Epidermal melanocyte (primary cell): ENCODE data around the gene ZNF442.
"Not testable (repeated sequence)": the region's sequence is repeated elsewhere in the genome, so short reads cannot be mapped to it uniquely, and the experiment has no call there.

Experiments
- DNase-seq: peaks from one replicate; pipeline ENCODE4 v3.0.0; 2011; ENCODE audit warnings: low spot score; ENCODE audit not compliant: insufficient read length

ZNF442 gene

DNA sequence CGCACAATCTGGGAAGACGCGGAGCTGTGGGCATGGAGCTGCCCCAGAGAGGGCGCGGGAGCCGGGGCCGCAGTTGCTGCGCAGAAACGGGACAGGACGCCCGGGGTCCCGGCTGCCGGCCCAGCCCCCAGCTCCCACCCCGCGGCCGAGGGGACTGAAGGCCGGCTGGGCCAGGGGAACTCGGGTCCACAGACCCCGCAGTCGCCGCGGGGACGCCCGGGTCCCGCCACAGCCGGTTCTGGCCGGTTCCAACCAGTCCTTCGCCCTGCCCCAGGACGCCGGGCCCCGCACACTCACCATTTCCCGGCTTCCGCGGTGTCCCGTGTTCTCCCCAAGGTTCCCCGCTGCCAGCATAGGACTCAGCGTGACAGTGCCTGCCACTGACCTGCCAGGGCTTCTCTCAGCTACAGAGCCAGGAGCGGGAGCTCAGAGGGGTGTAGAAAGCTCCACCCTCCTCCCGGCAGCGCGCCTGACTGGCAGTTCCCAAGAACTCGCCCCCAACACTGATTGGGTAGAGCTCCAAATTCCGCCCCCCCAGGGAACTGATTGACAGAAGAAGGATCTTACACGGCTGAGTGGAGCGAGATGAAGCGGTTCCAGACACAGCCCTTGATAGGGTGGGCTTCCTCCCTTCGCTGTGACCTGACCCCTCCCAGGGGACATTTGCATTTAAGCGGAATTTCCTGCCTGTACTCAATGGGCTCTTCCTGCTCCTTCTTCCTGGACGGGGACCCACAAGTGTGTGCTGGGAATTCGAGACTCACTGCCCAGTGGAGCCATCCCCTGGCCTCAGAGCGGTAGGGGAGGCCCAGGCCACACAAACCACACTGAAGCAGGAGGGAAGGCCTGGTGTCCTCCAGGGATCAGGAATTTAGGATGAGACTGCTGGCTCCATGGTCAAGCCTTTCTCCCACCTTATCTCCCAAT lies at the start of gene ZNF442:
ZNF442 (minus strand) TSS at position 448 of the 927 bp plus-strand sequence. CDS start 2,052 bp downstream, outside the sequence.
- peak; percentile 99 for DNase-seq

DNA sequence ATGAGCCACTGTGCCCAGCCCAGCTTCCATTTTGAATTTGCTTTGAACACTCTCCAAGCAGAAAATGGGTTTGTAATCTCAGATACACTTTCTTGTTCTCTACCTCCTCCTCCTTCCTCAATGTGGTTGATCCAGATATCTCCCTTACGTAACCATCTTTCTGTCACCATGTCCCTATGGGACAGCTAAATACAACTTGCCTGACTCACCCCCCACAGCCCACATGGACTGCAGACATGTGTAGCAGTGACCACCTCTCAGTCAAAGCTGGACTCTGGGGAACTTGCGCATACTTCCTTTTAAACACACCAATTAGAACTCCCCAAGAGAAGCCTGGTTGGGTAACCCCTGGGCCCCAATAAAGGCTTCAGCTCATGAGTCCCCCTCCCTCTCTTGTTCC lies 46.4 kb upstream of the ZNF442 start:
- DNase-seq: no peak

GRCh38 chr19:12400633-12401502 lies 35.4 kb upstream of the ZNF442 start, which contains the start of gene ZNF799:
Gene ZNF799, minus strand, starts transcription at chr19:12401271. Its CDS starts 201 bp downstream, at chr19:12401070.
- peak; percentile 52 for DNase-seq

GRCh38 chr19:12399901-12400632 lies 34.6 kb upstream of the ZNF442 start:
- DNase-seq: not testable (repeated sequence)

DNA sequence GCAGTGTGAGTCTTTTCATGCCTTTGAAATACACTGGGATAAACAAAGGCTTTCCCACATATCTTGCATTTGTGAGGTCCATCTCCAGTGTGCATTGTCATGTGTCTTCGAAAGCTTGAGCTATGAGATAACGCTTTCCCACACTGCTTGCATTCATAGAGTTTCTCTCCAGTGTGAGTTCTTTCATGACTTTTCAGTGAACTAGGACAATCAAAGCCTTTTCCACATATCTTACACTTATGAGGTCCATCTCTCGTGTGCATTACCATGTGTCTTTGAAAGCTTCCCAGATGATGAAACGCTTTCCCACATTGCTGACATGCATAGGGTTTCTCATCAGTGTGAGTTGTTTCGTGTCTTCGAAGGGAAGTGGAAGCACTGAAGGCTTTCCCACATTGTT lies 25.7 kb upstream of the ZNF442 start:
- not testable (repeated sequence) for DNase-seq

DNA sequence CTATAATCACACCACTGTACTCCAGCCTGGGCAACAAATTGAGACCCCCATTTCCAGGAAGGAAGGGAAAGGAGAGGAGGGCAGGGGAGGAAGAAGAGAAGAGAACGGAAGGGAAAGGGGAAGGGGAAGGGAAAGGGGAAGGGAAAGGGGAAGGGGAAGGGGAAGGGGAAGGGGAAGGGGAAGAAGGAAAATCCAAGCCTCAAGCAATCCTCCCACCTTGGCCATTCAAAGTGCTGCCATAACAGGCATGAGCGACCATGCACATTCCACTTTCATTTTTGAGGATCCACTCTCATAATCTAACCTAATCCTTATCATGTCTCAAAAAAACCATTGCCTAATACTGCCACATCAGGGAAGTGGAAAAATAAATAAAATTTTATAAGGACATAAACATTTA lies 20.9 kb upstream of the ZNF442 start:
- not testable (repeated sequence) for DNase-seq

GRCh38 chr19:12380444-12380737 lies 14.9 kb upstream of the ZNF442 start:
- no peak for DNase-seq

- no peak for DNase-seq
Measured at GRCh38 chr19:12379732-12380443, 14.4 kb upstream of the ZNF442 start.

- DNase-seq: no peak
Measured at GRCh38 chr19:12374026-12374425, 8.5 kb upstream of the ZNF442 start.

- no peak for DNase-seq
Measured at GRCh38 chr19:12364391-12365235, 870 bp downstream of the ZNF442 start.

DNA sequence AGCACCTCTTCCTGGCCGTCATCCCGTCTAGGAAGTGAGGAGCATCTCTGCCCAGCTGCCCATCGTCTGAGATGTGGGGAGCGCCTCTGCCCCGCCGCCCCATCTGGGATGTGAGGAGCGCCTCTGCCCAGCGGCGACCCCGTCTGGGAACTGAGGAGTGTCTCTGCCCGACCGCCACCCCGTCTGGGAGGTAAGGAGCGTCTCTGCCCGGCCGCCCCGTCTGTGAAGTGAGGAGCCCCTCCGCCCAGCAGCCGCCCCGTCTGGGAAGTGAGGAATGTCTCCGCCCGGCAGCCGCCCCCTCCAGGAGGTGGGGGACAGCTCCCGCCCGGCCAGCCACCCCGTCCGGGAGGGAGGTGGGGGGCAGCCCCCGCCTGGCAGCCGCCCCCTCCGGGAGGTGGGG lies 3.2 kb downstream of the ZNF442 start:
- not testable (repeated sequence) for DNase-seq

GRCh38 chr19:12353375-12353774 lies 12.1 kb downstream of the ZNF442 start:
- no peak for DNase-seq

DNA sequence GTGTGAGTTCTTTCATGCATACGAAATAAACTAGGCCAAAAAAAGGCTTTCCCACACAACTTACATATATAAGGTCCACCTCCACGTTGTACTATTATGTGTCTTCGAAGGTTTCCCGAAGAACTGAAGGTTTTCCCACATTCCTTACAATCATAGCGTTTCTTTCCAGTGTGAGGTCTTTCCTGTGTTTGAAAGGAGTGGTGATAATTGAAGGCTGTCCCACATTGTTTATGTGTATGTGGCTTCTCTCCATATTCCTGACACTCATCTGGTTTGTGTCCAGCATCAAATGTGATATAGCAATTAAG lies 14.6 kb downstream of the ZNF442 start:
- no peak for DNase-seq

GRCh38 chr19:12350185-12350889 lies 15.1 kb downstream of the ZNF442 start:
- no peak for DNase-seq

GRCh38 chr19:12346896-12347295 lies 18.6 kb downstream of the ZNF442 start:
- DNase-seq: no peak

GRCh38 chr19:12345197-12345596 lies 20.3 kb downstream of the ZNF442 start:
- no peak for DNase-seq

- peak; percentile 96 for DNase-seq
Measured at GRCh38 chr19:12333162-12334159, 32.0 kb downstream of the ZNF442 start, which contains the start of gene ZNF563. Gene ZNF563, minus strand, starts transcription at chr19:12333633. Its CDS starts 151 bp downstream, at chr19:12333482.
